T-helper 22 cell (primary cell): ENCODE results near the gene ZNF264.
A peak's percentile ranks its signal among the peaks of the same experiment; 100 is the strongest.
"Not testable (repeated sequence)": the region's sequence is repeated elsewhere in the genome, so short reads cannot be mapped to it uniquely, and the experiment has no call there.

ENCODE experiments used
- DNase-seq: peaks from one replicate; pipeline ENCODE4 v3.0.0-alpha.2; 2020; ENCODE audit warnings: low read depth

The ZNF264 gene

GRCh38 chr19:57191141-57192076, at the start of gene ZNF264:
TSS of gene ZNF264 (plus strand) at chr19:57191500. CDS start at chr19:57191914, 414 bp downstream.
- peak; percentile 68 for DNase-seq

GRCh38 chr19:57141699-57142098, 49.6 kb upstream of the ZNF264 start:
- DNase-seq, result no peak

- no peak for DNase-seq
Observed at GRCh38 chr19:57152921-57153320, 38.4 kb upstream of the ZNF264 start.

- no peak for DNase-seq
Observed at GRCh38 chr19:57161985-57162539, 29.2 kb upstream of the ZNF264 start.

- no peak for DNase-seq
Observed at GRCh38 chr19:57165846-57166245, 25.5 kb upstream of the ZNF264 start.

GRCh38 chr19:57167385-57167784, 23.9 kb upstream of the ZNF264 start, which contains the start of gene DUXA:
TSS of gene DUXA (minus strand) at chr19:57167485. CDS start at chr19:57167443, 42 bp downstream.
- no peak for DNase-seq

- peak; percentile 18 for DNase-seq
Observed at GRCh38 chr19:57171551-57172081, 19.7 kb upstream of the ZNF264 start.

GRCh38 chr19:57190301-57190700, 999 bp upstream of the ZNF264 start:
- DNase-seq, result no peak

GRCh38 chr19:57192077-57192420, 749 bp downstream of the ZNF264 start:
- no peak for DNase-seq

GRCh38 chr19:57192993-57193392, 1.7 kb downstream of the ZNF264 start:
- no peak for DNase-seq

GRCh38 chr19:57197874-57198273, 6.6 kb downstream of the ZNF264 start:
- not testable (repeated sequence) for DNase-seq

GRCh38 chr19:57202160-57202559, 10.9 kb downstream of the ZNF264 start:
- DNase-seq, result no peak

- DNase-seq, result no peak
Observed at GRCh38 chr19:57210381-57210780, 19.1 kb downstream of the ZNF264 start.

GRCh38 chr19:57212109-57212508, 20.8 kb downstream of the ZNF264 start:
- DNase-seq, result no peak

- DNase-seq, result no peak
Observed at GRCh38 chr19:57227502-57227901, 36.2 kb downstream of the ZNF264 start.

GRCh38 chr19:57231686-57232085, 40.4 kb downstream of the ZNF264 start:
- DNase-seq, result no peak

- no peak for DNase-seq
Observed at GRCh38 chr19:57233207-57233606, 41.9 kb downstream of the ZNF264 start.

GRCh38 chr19:57239982-57240310, 48.6 kb downstream of the ZNF264 start:
- DNase-seq, result no peak

- DNase-seq, result peak; percentile 92
Observed at GRCh38 chr19:57240311-57241090, 49.2 kb downstream of the ZNF264 start, which contains the start of gene ZNF805. TSS of gene ZNF805 (plus strand) at chr19:57240632. CDS start at chr19:57240892, 260 bp downstream.

GRCh38 chr19:57241176-57241575, 49.9 kb downstream of the ZNF264 start:
- no peak for DNase-seq

- DNase-seq, result no peak
Observed at GRCh38 chr19:57242821-57243220, 51.5 kb downstream of the ZNF264 start.

- DNase-seq, result no peak
Observed at GRCh38 chr19:57244513-57244912, 53.2 kb downstream of the ZNF264 start.
